Measurements from ENCODE around the gene RAC3. TPM values are rescaled to one million over a fixed set of nuclear protein-coding genes. Genes with fewer than 3 reads are reported as not detected.
A peak's percentile ranks its signal among the peaks of the same experiment; 100 is the strongest.

Gene RAC3
- total and polyA plus RNA-seq, 2 of the 8 experiments (the other 6 are each of a cell fraction or from before 2014, with no cell fraction given), result 177 to 299 TPM

- peak overlapping the region; percentile 97; the same call in 1 of the 2 replicates for H2BK12ac ChIP-seq (ENCODE audit: low read depth, low read length)
- peak overlapping the region; percentile 96 for H4K91ac ChIP-seq (replicated peaks; ENCODE audit: insufficient read length, low read length)
- peak overlapping the region; percentile 55 for H2BK5ac ChIP-seq (ENCODE audit: low read depth, low read length)
- FAIRE-seq (no peak), DNase-seq (ENCODE audit: low read depth in 1 of 2, low spot score in 2 of 2) (no peak)
- H3K4me1 ChIP-seq (replicated peaks in 1 of 4; ENCODE audit: control insufficient read depth in 3 of 4, insufficient read depth in 4 of 4, low read length in 3 of 4), result peaks cover 1 to 15% (median 7%) of the 10 kb centered on the region in 4 experiments; a peak in 5 of 7 replicates
- H3K4me2 ChIP-seq (ENCODE audit: insufficient read depth in 1 of 2, low read depth in 2 of 2, low read length in 2 of 2), result no peak overlapping the region
- 0 out of 2 replicates have a peak overlapping the region, but pooled peaks have one; percentile 35 for H4K8ac ChIP-seq (ENCODE audit: extremely low read depth, insufficient read depth, low read length)
- no peak for TF ChIP-seq SRF (IDR thresholded peaks at IDR 0.05; ENCODE audit: low read depth, low read length)
- peaks cover 0 to 4% (median 0%) of the 10 kb centered on the region in 4 experiments; a peak in 1 of 7 replicates for H3K27me3 ChIP-seq (replicated peaks in 1 of 4; ENCODE audit: control insufficient read depth in 3 of 4, extremely low read depth in 1 of 4, insufficient read depth in 3 of 4, low read length in 3 of 4)
- H2AFZ ChIP-seq (ENCODE audit: low read length), result no peak overlapping the region
- H3K23ac ChIP-seq (ENCODE audit: insufficient read length), result no peak overlapping the region
- no peak overlapping the region for H3K56ac ChIP-seq (replicated peaks; ENCODE audit: insufficient read length, low read depth, low read length)
- peaks cover 0 to 6% of the 10 kb centered on the region in 2 experiments for H4K20me1 ChIP-seq (replicated peaks in 1 of 2; ENCODE audit: control insufficient read depth in 1 of 2, insufficient read depth in 2 of 2, low read length in 2 of 2)
- peak overlapping the region; percentile 84 for H2BK20ac ChIP-seq (ENCODE audit: low read length)
- H3K79me2 ChIP-seq (ENCODE audit: control insufficient read depth in 1 of 2, insufficient read depth in 2 of 2, low read length in 2 of 2), result no peaks in the 10 kb centered on the region
- H3K36me3 ChIP-seq (ENCODE audit: control insufficient read depth in 2 of 4, insufficient read depth in 4 of 4, low read length in 3 of 4), result peaks cover 0 to 4% (median 0%) of the 10 kb centered on the region in 4 experiments; a peak in 2 of 8 replicates
- 0 out of 2 replicates have a peak, but pooled peaks cover 3% of the 10 kb centered on the region for H3K23me2 ChIP-seq (ENCODE audit: low read depth, low read length)
- ChIA-PET POLR2A (ENCODE audit: partially characterized antibody) (interaction anchor here (0.9 to 1.5 kb wide), 12 partner anchors 9 to 173 kb away, joined by 3 to 10 read pairs (median 3); partner anchors contain the start of genes CENPX, GPS1, LRRC45 and RAC3), CTCF (ENCODE audit: partially characterized antibody) (interaction anchor here (1.0 to 2.7 kb wide), 3 partner anchors 13 to 23 kb away, joined by 3 to 28 read pairs (median 7); no protein-coding TSS in a partner anchor)
- H3K9me3 ChIP-seq (ENCODE audit: insufficient read depth in 2 of 2, low read depth in 1 of 2, low read length in 1 of 2), result no peaks in the 10 kb centered on the region
- H3K79me1 ChIP-seq (ENCODE audit: low read depth, low read length), result no peaks in the 10 kb centered on the region
- H3K14ac ChIP-seq (ENCODE audit: insufficient read length), result no peak overlapping the region
- H3K4ac ChIP-seq (replicated peaks; ENCODE audit: insufficient read length, low read depth, low read length), result peak overlapping the region; percentile 97
- H2AK5ac ChIP-seq (ENCODE audit: low read depth, low read length), result peak overlapping the region; percentile 93
- H2BK120ac ChIP-seq (replicated peaks; ENCODE audit: low read depth, low read length), result no peak overlapping the region
- no peak overlapping the region for H4K5ac ChIP-seq (ENCODE audit: insufficient read length, low read depth, low read length)
- no peak overlapping the region for H3K27ac ChIP-seq (ENCODE audit: low read depth, low read length)
- peak overlapping the region; percentile 3 for H2BK15ac ChIP-seq (ENCODE audit: low read length)
- no peak overlapping the region for H3K18ac ChIP-seq (ENCODE audit: extremely low read depth, low read length)
- WGBS, 2 experiments (ENCODE audit: extremely low coverage in 1 of 2, insufficient coverage in 1 of 2, insufficient read length in 1 of 2, insufficient replicate concordance in 2 of 2, low coverage in 1 of 2, low lambda C conversion rate in 2 of 2, missing lambda C conversion rate in 1 of 2), result 93% methylated on average over 9 of the region's 9 CpGs; no CpG with 5 or more reads in 1 of the 2 experiments
- H3K9ac ChIP-seq (replicated peaks in 1 of 4; ENCODE audit: extremely low read depth in 1 of 4, low read depth in 3 of 4, low read length in 3 of 4), result 0 out of 7 replicates have a peak overlapping the region, but pooled peaks of 1 of the 4 experiments have one; percentile 17
- H3K4me3 ChIP-seq (ENCODE audit: extremely low read depth in 1 of 4, insufficient read depth in 2 of 4, low read depth in 3 of 4, low read length in 4 of 4), result no peak overlapping the region
Observed at GRCh38 chr17:82042649-82043048, 11.2 kb downstream of the RAC3 start.

Data from H1 (cell line).